Activated T-helper 1 cell treated with anti-CD3 and anti-CD28 coated beads, Interleukin-12 subunit alpha, Interleukin-12 subunit beta, Interleukin-2, Interleukin-4 antibody, amounts not matched to agents 30 ng/mL and 10 ng/mL and 1 ng/mL, durations not matched to agents 14 hours and 24 hours and 36 hours (primary cell): ENCODE results near the gene ACER1. TPM values are rescaled to one million over a fixed set of nuclear protein-coding genes. Genes with fewer than 3 reads are reported as not detected.
"Not testable (repeated sequence)": the region's sequence is repeated elsewhere in the genome, so short reads cannot be mapped to it uniquely, and the experiment has no call there.

Experiments used
- DNase-seq: peaks from one replicate; pipeline ENCODE4 v3.0.0; 2021; ENCODE audit warnings: low spot score
- H3K27ac Mint-ChIP-seq: one replicate; pipeline ENCODE4 v1.8.0; 2021; ENCODE audit warnings: mild to moderate bottlenecking, mixed read lengths
- H3K27me3 Mint-ChIP-seq: one replicate; pipeline ENCODE4 v1.8.0; 2022; ENCODE audit warnings: mild to moderate bottlenecking, moderate library complexity, mixed read lengths; ENCODE audit not compliant: insufficient read depth
- H3K36me3 Mint-ChIP-seq: one replicate; pipeline ENCODE4 v1.8.0; 2021; ENCODE audit warnings: low read depth, mixed read lengths
- H3K4me1 Mint-ChIP-seq: one replicate; pipeline ENCODE4 v1.8.0; 2021; ENCODE audit warnings: low read depth, mixed read lengths
- H3K4me3 Mint-ChIP-seq: one replicate; pipeline ENCODE4 v1.8.0; 2021; ENCODE audit warnings: mild to moderate bottlenecking, moderate library complexity, mixed read lengths
- H3K9me3 Mint-ChIP-seq: one replicate; pipeline ENCODE4 v1.8.0; 2021; ENCODE audit warnings: mixed read lengths
- intact Hi-C: fragments of 100-400 bp; cut with micrococcal nuclease; formaldehyde crosslinking; loops from one replicate; pipeline ENCODE4 v1.15.1; 2024
- total RNA-seq: library from RNA; stranded (reverse); gene quantifications from 2 replicates; pipeline ENCODE4 v1.2.3, GENCODE V29; 2022

ACER1 gene
- total RNA-seq, 1 donor from 2014 or later, result not detected

- intact Hi-C loops, result loop anchor here (1.0 to 2.0 kb wide), 12 partner anchors 20 to 686 kb away; partner anchors contain the start of genes DUS3L, GTF2F1, RFX2 and SH2D3A
- H3K27ac Mint-ChIP-seq, result peak overlapping the region; percentile 81
- peaks cover 9% of the 10 kb centered on the region for H3K36me3 Mint-ChIP-seq
- H3K4me1 Mint-ChIP-seq, result peaks cover 11% of the 10 kb centered on the region
- H3K27me3 Mint-ChIP-seq, result no peaks in the 10 kb centered on the region
- peak overlapping the region; percentile 81 for H3K4me3 Mint-ChIP-seq
- H3K9me3 Mint-ChIP-seq, result no peaks in the 10 kb centered on the region
- peak; percentile 99 for DNase-seq
Measured at GRCh38 chr19:6373096-6373812, 39.8 kb upstream of the ACER1 start.

GRCh38 chr19:6372594-6373095 lies 39.2 kb upstream of the ACER1 start, which contains the start of gene ALKBH7:
Gene ALKBH7 (plus strand): TSS chr19:6372794. CDS start chr19:6372821, 27 bp downstream.
- Mint-ChIP-seq H3K4me1 (peaks cover 11% of the 10 kb centered on the region), H3K4me3 (peak within 1 kb of the TSS; percentile 81), H3K27ac (peak within 1 kb of the TSS; percentile 81), H3K9me3 (no peaks in the 10 kb centered on the region), H3K27me3 (no peaks in the 10 kb centered on the region), H3K36me3 (peaks cover 12% of the 10 kb centered on the region)
- intact Hi-C loops, result loop anchor here (1.0 to 2.0 kb wide), 14 partner anchors 11 to 686 kb away; partner anchors contain the start of genes CLPP, DUS3L, GTF2F1 and RFX2
- DNase-seq, result peak; percentile 95

GRCh38 chr19:6364353-6364752 lies 30.9 kb upstream of the ACER1 start:
- H3K27ac Mint-ChIP-seq, result no peak overlapping the region
- intact Hi-C loops, result loop anchor here (5.0 kb wide), 1 partner anchor 387 kb away; the partner anchor contains the start of gene RANBP3
- H3K36me3 Mint-ChIP-seq, result peaks cover 26% of the 10 kb centered on the region

GRCh38 chr19:6362351-6362801 lies 29.0 kb upstream of the ACER1 start:
- Mint-ChIP-seq H3K4me1 (peaks cover 13% of the 10 kb centered on the region), H3K27me3 (no peaks in the 10 kb centered on the region), H3K36me3 (peaks cover 19% of the 10 kb centered on the region), H3K27ac (peak overlapping the region; percentile 96), H3K9me3 (no peaks in the 10 kb centered on the region), H3K4me3 (peak overlapping the region; percentile 98)
- peak; percentile 24 for DNase-seq
- intact Hi-C loops, result loop anchor here (2.0 to 5.0 kb wide), 2 partner anchors 142 to 385 kb away; partner anchors contain the start of gene RANBP3

More at GRCh38 chr19:6364353-6364752, 30.9 kb upstream of the ACER1 start:
- H3K4me1 Mint-ChIP-seq, result peaks cover 13% of the 10 kb centered on the region
- no peak for DNase-seq
- no peaks in the 10 kb centered on the region for H3K27me3 Mint-ChIP-seq
- H3K9me3 Mint-ChIP-seq, result no peaks in the 10 kb centered on the region
- peak overlapping the region; percentile 39 for H3K4me3 Mint-ChIP-seq

- Mint-ChIP-seq H3K27ac (peak overlapping the region; percentile 96), H3K4me1 (peaks cover 13% of the 10 kb centered on the region), H3K36me3 (peaks cover 19% of the 10 kb centered on the region), H3K4me3 (peak overlapping the region; percentile 98), H3K9me3 (no peaks in the 10 kb centered on the region), H3K27me3 (no peaks in the 10 kb centered on the region)
- no peak for DNase-seq
- intact Hi-C loops, result loop anchor here (2.0 to 5.0 kb wide), 2 partner anchors 143 to 385 kb away; partner anchors contain the start of gene RANBP3
Measured at GRCh38 chr19:6362027-6362350, 28.6 kb upstream of the ACER1 start.

GRCh38 chr19:6360857-6361216 lies 27.4 kb upstream of the ACER1 start:
- peak overlapping the region; percentile 96 for H3K27ac Mint-ChIP-seq
- H3K27me3 Mint-ChIP-seq, result not testable (repeated sequence)
- peaks cover 12% of the 10 kb centered on the region for H3K36me3 Mint-ChIP-seq

GRCh38 chr19:6360445-6360844 lies 27.0 kb upstream of the ACER1 start:
- not testable (repeated sequence) for H3K9me3 Mint-ChIP-seq, H3K27ac Mint-ChIP-seq, DNase-seq, H3K27me3 Mint-ChIP-seq
- intact Hi-C loops, result loop anchor here (5.0 kb wide), 1 partner anchor 383 kb away; the partner anchor contains the start of gene RANBP3
- H3K36me3 Mint-ChIP-seq, result peaks cover 12% of the 10 kb centered on the region
- H3K4me1 Mint-ChIP-seq, result peaks cover 13% of the 10 kb centered on the region
- H3K4me3 Mint-ChIP-seq, result peak overlapping the region; percentile 62

More at GRCh38 chr19:6360857-6361216, 27.4 kb upstream of the ACER1 start:
- not testable (repeated sequence) for DNase-seq, H3K9me3 Mint-ChIP-seq
- H3K4me3 Mint-ChIP-seq, result peak overlapping the region; percentile 98
- intact Hi-C loops, result loop anchor here (1.0 to 5.0 kb wide), 9 partner anchors 11 to 570 kb away; partner anchors contain the start of genes ALKBH7, DUS3L, GTF2F1 and RANBP3
- peaks cover 13% of the 10 kb centered on the region for H3K4me1 Mint-ChIP-seq

- Mint-ChIP-seq H3K27me3 (no peaks in the 10 kb centered on the region), H3K4me3 (peak overlapping the region; percentile 16)
- intact Hi-C loops, result loop anchor here (5.0 kb wide), 1 partner anchor 382 kb away; the partner anchor contains the start of gene RANBP3
Measured at GRCh38 chr19:6359568-6360341, 26.3 kb upstream of the ACER1 start.

GRCh38 chr19:6358003-6358402 lies 24.6 kb upstream of the ACER1 start:
- Mint-ChIP-seq H3K36me3 (peaks cover 7% of the 10 kb centered on the region), H3K9me3 (no peaks in the 10 kb centered on the region), H3K4me3 (no peak overlapping the region), H3K4me1 (peaks cover 9% of the 10 kb centered on the region), H3K27ac (no peak overlapping the region), H3K27me3 (no peaks in the 10 kb centered on the region)
- intact Hi-C loops, result no loop called here
- DNase-seq, result no peak

More at GRCh38 chr19:6359568-6360341, 26.3 kb upstream of the ACER1 start:
- Mint-ChIP-seq H3K4me1 (peaks cover 13% of the 10 kb centered on the region), H3K9me3 (no peaks in the 10 kb centered on the region), H3K36me3 (peaks cover 10% of the 10 kb centered on the region), H3K27ac (no peak overlapping the region)
- no peak for DNase-seq

GRCh38 chr19:6357174-6357573 lies 23.8 kb upstream of the ACER1 start:
- Mint-ChIP-seq H3K36me3 (peaks cover under 1% of the 10 kb centered on the region), H3K27ac (no peak overlapping the region)
- intact Hi-C loops, result no loop called here

GRCh38 chr19:6355321-6356040 lies 22.1 kb upstream of the ACER1 start:
- DNase-seq, H3K36me3 Mint-ChIP-seq, H3K9me3 Mint-ChIP-seq: not testable (repeated sequence)

More at GRCh38 chr19:6357174-6357573, 23.8 kb upstream of the ACER1 start:
- H3K4me3 Mint-ChIP-seq, result no peak overlapping the region
- peaks cover 2% of the 10 kb centered on the region for H3K4me1 Mint-ChIP-seq
- no peak for DNase-seq
- no peaks in the 10 kb centered on the region for H3K9me3 Mint-ChIP-seq
- no peaks in the 10 kb centered on the region for H3K27me3 Mint-ChIP-seq

GRCh38 chr19:6354098-6354674 lies 20.8 kb upstream of the ACER1 start:
- Mint-ChIP-seq H3K36me3 (no peaks in the 10 kb centered on the region), H3K4me1 (no peaks in the 10 kb centered on the region), H3K27ac (no peak overlapping the region), H3K9me3 (no peaks in the 10 kb centered on the region), H3K4me3 (no peak overlapping the region), H3K27me3 (no peaks in the 10 kb centered on the region)
- intact Hi-C loops, result no loop called here
- DNase-seq, result no peak

More at GRCh38 chr19:6355321-6356040, 22.1 kb upstream of the ACER1 start:
- H3K27ac Mint-ChIP-seq, intact Hi-C loops, H3K4me1 Mint-ChIP-seq, H3K4me3 Mint-ChIP-seq, H3K27me3 Mint-ChIP-seq: not testable (repeated sequence)
